Measurements from ENCODE around the gene CACNA1C. TPM values are rescaled to one million over a fixed set of nuclear protein-coding genes. Genes with fewer than 3 reads are reported as not detected.

The CACNA1C gene
- total and polyA plus RNA-seq, 10 of the 15 experiments (the other 5 are each of a cell fraction or from before 2014, with no cell fraction given): under 0.01 to 0.15 (median 0.09) TPM; not detected in 5

- intact Hi-C loops (cut with micrococcal nuclease; ENCODE audit: unreplicated experiment): no loop called here
- ChIA-PET SMC1A (ENCODE audit: uncharacterized antibody, unreplicated experiment) (no interaction called here), CTCF (no interaction called here), POLR2A (no interaction called here), RAD21 (ENCODE audit: unreplicated experiment) (no interaction called here)
- H3K27ac ChIP-seq (ENCODE audit: control insufficient read depth, insufficient read depth): no peak overlapping the region
- in situ Hi-C loops (cut with MboI): no loop called here
- no peaks in the 10 kb centered on the region for H3K4me1 ChIP-seq (ENCODE audit: control insufficient read depth, insufficient read depth, low read length)
- H3K79me2 ChIP-seq (ENCODE audit: control insufficient read depth, insufficient read depth, low read length): no peaks in the 10 kb centered on the region
- H3K4me3 ChIP-seq: no peak overlapping the region
- no peaks in the 10 kb centered on the region for H3K9me3 ChIP-seq (replicated peaks; ENCODE audit: control insufficient read depth, insufficient read depth, low read length)
- FAIRE-seq (no peak), ATAC-seq (no peak), DNase-seq (ENCODE audit: low read depth, low spot score) (no peak)
- no TSS peak for BruUV-seq (replicated peaks)
- no peak overlapping the region for H3K4me2 ChIP-seq (ENCODE audit: control insufficient read depth, insufficient read depth)
- TF ChIP-seq WRNIP1 (IDR thresholded peaks at IDR 0.05; ENCODE audit: borderline replicate concordance, low read depth, low read length) (no peak), ZNF274 (IDR thresholded peaks at IDR 0.05; ENCODE audit: insufficient read depth, insufficient read length) (no peak), GABPA (IDR thresholded peaks at IDR 0.05; ENCODE audit: low read depth) (no peak), CHD2 (IDR thresholded peaks at IDR 0.05; ENCODE audit: borderline replicate concordance, low read depth, low read length) (no peak), STAT1 (conservative IDR thresholded peaks at IDR 0.05) (no peak), BACH1 (IDR thresholded peaks at IDR 0.05; ENCODE audit: borderline replicate concordance) (no peak)
- TF ChIP-seq, protein P1, sequence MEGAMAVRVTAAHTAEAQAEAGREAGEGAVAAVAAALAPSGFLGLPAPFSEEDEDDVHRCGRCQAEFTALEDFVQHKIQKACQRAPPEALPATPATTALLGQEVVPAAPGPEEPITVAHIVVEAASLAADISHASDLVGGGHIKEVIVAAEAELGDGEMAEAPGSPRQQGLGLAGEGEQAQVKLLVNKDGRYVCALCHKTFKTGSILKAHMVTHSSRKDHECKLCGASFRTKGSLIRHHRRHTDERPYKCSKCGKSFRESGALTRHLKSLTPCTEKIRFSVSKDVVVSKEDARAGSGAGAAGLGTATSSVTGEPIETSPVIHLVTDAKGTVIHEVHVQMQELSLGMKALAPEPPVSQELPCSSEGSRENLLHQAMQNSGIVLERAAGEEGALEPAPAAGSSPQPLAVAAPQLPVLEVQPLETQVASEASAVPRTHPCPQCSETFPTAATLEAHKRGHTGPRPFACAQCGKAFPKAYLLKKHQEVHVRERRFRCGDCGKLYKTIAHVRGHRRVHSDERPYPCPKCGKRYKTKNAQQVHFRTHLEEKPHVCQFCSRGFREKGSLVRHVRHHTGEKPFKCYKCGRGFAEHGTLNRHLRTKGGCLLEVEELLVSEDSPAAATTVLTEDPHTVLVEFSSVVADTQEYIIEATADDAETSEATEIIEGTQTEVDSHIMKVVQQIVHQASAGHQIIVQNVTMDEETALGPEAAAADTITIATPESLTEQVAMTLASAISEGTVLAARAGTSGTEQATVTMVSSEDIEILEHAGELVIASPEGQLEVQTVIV (IDR thresholded peaks at IDR 0.05; ENCODE audit: borderline replicate concordance, partially characterized antibody): no peak
- 35% methylated on average over 8 of the region's 8 CpGs for WGBS (ENCODE audit: insufficient coverage, insufficient replicate concordance, low lambda C conversion rate, missing lambda C conversion rate)
- no peak overlapping the region for H2AFZ ChIP-seq (ENCODE audit: control insufficient read depth, low read depth, low read length)
- peaks cover 0 to 3% of the 10 kb centered on the region in 2 experiments; a peak in 3 of 4 replicates for H3K27me3 ChIP-seq (replicated peaks in 1 of 2; ENCODE audit: control insufficient read depth in 2 of 2, insufficient read depth in 2 of 2, low read length in 1 of 2)
- H3K9ac ChIP-seq (ENCODE audit: control insufficient read depth, insufficient read depth, low read length): no peak overlapping the region
- H4K20me1 ChIP-seq (ENCODE audit: control insufficient read depth, insufficient read depth): no peaks in the 10 kb centered on the region
- no peaks in the 10 kb centered on the region for H3K36me3 ChIP-seq (ENCODE audit: control insufficient read depth in 2 of 2, insufficient read depth in 2 of 2, low read length in 1 of 2)
Observed at GRCh38 chr12:2605301-2605700, 552.5 kb downstream of the CACNA1C start.

Measured in GM12878 (cell line).